NCI-H345 treated with DMSO at 0.1 percent for 48 hours (cell line): ENCODE results near the gene LRP5.
"Not testable (repeated sequence)": the region's sequence is repeated elsewhere in the genome, so short reads cannot be mapped to it uniquely, and the experiment has no call there.

ENCODE experiments used
- DNase-seq: peaks from one replicate; lab custom pipeline; 2025; ENCODE audit not compliant: unreplicated experiment; lab: John Stamatoyannopoulos, UW

The LRP5 gene

GRCh38 chr11:68386331-68386978, 74.1 kb downstream of the LRP5 start:
- no peak for DNase-seq

- DNase-seq = no peak
Measured at GRCh38 chr11:68387840-68388239, 75.4 kb downstream of the LRP5 start.

GRCh38 chr11:68388595-68389198, 76.3 kb downstream of the LRP5 start:
- no peak for DNase-seq

GRCh38 chr11:68390315-68390714, 77.9 kb downstream of the LRP5 start:
- no peak for DNase-seq

- no peak for DNase-seq
Measured at GRCh38 chr11:68392822-68393221, 80.4 kb downstream of the LRP5 start.

GRCh38 chr11:68396516-68396915, 84.1 kb downstream of the LRP5 start:
- no peak for DNase-seq

- DNase-seq = no peak
Measured at GRCh38 chr11:68397256-68397655, 84.9 kb downstream of the LRP5 start.

- DNase-seq = no peak
Measured at GRCh38 chr11:68398995-68399851, 86.8 kb downstream of the LRP5 start.

GRCh38 chr11:68399916-68400315, 87.5 kb downstream of the LRP5 start:
- no peak for DNase-seq

- not testable (repeated sequence) for DNase-seq
Measured at GRCh38 chr11:68400584-68400983, 88.2 kb downstream of the LRP5 start.

GRCh38 chr11:68401856-68402255, 89.5 kb downstream of the LRP5 start:
- no peak for DNase-seq

GRCh38 chr11:68402355-68403031, 90.1 kb downstream of the LRP5 start:
- no peak for DNase-seq

- DNase-seq = no peak
Measured at GRCh38 chr11:68403424-68403823, 91.0 kb downstream of the LRP5 start.

- no peak for DNase-seq
Measured at GRCh38 chr11:68403831-68404230, 91.4 kb downstream of the LRP5 start.

- no peak for DNase-seq
Measured at GRCh38 chr11:68406324-68407313, 94.2 kb downstream of the LRP5 start.

- no peak for DNase-seq
Measured at GRCh38 chr11:68408512-68408911, 96.1 kb downstream of the LRP5 start.

GRCh38 chr11:68409748-68410344, 97.5 kb downstream of the LRP5 start:
- DNase-seq = no peak

- DNase-seq = no peak
Measured at GRCh38 chr11:68411501-68411991, 99.2 kb downstream of the LRP5 start.

- DNase-seq = no peak
Measured at GRCh38 chr11:68412593-68413475, 100.4 kb downstream of the LRP5 start.
